Pons (tissue), 1 donor: ENCODE measurements around the gene CHRNA3.
"Not testable (repeated sequence)": the region's sequence is repeated elsewhere in the genome, so short reads cannot be mapped to it uniquely, and the experiment has no call there.

Experiments used
- DNase-seq: peaks from one replicate; pipeline ENCODE4 v3.0.0-alpha.2; 2016; ENCODE audit warnings: low spot score

The CHRNA3 gene

DNA sequence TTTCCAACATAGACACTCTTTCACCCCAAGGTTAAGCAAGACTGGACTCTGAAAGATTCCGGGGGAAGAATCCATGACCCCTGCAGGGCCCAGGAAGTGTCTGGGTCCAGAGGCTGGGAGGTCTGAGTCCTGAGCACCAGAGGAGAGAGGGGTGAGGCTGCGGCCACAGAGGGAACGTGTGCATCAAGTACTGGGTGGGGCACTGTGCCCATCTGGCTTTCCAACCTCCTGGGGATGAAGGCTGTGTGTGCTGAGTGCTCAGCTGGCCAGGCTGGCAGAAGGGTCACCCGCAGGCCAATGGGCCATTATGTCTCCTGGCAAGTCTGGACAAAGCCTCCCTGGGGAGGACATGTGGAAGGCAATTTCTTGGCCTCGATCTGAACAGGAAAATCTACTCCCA, 3.3 kb downstream of the CHRNA3 start:
- no peak for DNase-seq

- DNase-seq = no peak
Measured at GRCh38 chr15:78617076-78617475, 3.7 kb downstream of the CHRNA3 start.

DNA sequence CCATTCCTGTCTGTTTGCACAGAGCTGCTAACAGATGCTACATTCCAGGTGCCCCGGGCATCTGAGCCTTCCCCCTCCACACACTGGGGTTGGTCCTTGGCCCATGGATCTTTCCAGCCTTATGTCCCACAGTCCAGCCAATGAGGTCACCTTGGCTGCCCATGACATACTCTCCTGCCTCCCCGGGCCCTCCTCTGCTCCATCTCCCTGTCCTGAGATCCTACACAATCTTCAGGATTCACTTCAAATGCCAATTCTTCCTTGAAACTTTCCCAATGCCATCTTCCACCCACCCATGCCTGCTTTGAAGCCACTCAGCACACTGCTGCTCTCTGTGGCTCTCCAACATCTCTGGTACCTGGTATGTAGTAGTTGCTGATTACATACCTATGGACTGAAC, 4.3 kb downstream of the CHRNA3 start:
- DNase-seq = no peak

GRCh38 chr15:78615151-78615589, 5.6 kb downstream of the CHRNA3 start:
- no peak for DNase-seq

GRCh38 chr15:78614021-78614420, 6.8 kb downstream of the CHRNA3 start:
- no peak for DNase-seq

- DNase-seq = not testable (repeated sequence)
Measured at GRCh38 chr15:78609551-78609950, 11.2 kb downstream of the CHRNA3 start.

DNA sequence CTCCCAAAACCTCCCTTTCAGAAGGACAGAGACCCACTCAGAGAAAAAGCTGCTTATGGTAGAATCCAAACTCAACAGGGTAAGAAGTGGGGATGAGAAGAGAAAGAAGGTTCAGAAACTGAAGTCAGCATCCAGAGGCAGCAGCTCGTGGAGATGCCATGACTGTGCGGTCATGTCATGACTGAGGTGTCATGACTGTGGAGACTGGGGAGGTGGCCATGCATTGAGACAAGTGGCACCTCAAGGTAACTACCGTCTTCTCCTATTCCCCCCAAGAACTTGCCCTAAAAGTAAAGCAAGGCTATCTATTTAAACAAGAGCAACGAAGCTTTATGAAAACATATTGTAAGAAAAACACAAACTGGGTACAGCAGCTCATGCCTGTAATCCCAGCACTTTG, 15.1 kb downstream of the CHRNA3 start:
- no peak for DNase-seq

DNA sequence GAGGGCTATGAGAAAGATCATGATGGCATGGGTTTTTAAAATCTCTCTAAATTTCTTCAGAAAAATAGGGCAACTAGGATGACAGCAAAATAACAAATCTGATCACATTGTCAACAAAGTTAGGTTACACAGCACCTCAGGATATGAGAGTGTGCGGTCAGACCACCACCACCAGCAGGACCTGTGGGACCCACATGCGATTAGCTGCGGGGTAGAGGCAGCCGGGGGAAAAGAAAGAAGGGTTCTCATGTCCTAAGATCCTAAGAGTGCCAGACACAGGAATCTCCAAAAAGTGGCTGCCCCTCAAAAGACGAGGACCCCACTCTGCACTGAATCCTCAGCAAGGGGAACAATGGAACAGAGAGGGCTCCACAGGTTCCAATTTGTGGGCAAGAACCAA, 15.6 kb downstream of the CHRNA3 start:
- DNase-seq = no peak

DNA sequence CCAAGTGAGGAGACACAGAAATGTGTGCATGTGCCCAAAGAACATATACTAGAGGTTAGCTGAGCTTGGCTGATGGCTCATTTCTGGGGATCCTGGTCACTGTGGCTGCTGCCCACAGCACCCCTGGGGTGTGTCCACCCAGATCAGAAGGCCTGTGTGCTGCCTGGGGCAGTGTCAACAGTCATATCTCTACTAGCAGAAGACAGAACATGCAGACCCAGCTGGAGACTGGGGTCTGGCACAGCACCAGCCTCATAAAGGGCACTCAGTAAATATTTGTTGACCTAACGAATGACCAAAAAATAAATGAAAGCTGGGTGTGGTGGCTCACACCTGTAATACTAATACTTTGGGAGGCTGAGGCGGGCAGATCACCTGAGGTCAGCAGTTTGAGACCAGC, 16.4 kb downstream of the CHRNA3 start:
- no peak for DNase-seq

DNA sequence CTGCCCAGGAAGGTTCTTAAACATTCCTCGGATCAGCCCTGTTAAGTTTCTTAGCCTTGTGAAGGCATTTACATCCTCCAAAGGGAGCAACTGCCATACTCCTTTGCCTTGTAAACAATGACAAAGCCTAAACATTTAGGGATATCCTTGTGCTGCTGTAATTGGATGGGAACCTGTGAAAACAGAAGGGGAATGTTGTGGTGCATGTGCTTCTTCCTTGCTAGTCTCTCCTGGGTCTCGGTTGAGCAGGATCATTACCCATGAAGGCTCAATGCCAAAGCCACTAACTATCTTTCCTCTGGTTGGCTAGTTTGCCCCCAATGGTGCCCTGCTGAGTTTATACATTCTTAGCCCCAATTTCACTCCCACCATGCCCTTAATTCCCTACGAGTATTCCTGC, 17.3 kb downstream of the CHRNA3 start:
- no peak for DNase-seq

GRCh38 chr15:78599189-78599588, 21.6 kb downstream of the CHRNA3 start:
- no peak for DNase-seq

GRCh38 chr15:78598348-78598747, 22.4 kb downstream of the CHRNA3 start:
- DNase-seq = no peak

DNA sequence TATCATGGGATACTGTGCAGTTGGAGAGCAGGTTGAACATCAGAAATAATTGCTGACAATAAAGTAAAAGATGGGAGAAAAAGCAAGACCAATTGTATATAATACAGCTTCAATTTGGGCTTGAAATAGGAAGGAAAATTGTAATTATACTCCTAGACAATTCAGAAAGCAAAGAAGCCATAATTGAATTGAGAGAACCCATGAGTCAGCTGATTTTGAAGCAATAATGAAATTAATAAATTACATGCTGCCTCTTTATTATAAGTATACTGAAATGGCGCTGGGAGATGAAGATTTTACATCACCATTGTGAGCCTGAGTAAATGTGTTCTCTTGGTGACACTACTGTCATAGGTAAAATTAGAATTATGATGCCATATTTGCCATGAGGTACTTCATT, 23.2 kb downstream of the CHRNA3 start:
- no peak for DNase-seq

- DNase-seq = no peak
Measured at GRCh38 chr15:78574944-78575343, 45.9 kb downstream of the CHRNA3 start.

DNA sequence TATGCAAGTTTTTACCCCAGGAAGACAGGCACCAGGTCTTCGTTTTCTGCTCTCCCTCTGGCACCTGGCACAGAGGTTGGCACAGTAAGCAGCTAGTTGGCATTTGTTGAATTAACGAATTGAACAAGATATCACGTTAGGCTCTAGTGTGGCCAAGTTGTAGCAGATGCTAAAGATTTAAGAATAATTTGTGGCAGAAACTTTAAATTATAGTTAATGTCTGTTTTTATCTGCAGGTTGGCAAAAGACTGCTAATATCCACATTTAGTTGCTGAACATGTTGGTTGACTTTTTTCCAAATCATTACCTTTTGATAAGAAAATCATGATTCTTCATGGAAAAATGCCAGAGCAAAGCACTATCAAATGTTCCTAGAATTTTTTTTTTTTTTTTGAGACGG, 47.4 kb downstream of the CHRNA3 start:
- DNase-seq = no peak

DNA sequence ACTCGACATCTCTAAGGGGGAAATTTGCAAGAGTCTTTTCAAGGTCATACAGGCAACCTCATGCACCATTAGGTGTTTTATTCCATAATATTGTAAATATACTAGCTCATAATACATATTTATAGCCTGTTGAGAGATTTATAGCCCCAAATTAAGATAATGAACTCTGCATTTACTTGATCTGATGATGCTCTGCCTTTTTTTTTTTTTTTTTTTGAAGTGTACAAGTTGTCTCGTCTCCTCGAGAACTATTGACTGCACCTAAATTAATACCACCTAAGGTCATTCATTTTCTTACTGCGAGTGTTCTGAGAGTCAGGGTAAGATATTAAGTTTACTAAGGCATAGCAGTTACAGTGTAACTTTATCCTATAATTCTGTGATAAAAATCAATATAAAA, 49.4 kb downstream of the CHRNA3 start:
- no peak for DNase-seq

DNA sequence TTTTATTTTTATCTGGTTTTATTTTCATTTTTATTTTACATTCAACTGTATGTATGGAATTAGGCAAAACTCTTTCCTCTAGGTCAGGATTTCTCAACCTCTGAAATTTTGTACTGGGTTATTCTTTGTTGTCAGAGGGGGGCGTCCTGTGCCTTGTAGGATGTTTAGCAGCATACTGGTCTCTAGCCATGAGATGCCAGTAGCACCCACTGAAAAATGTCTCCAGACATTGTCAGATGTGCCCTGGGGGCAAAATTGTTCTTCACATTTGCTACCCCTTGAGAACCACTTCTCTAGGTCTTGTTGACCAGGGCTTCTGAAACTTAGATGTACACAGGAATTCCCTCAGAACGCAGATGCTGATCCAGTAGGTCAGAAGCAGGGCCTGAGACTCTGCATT, 50.1 kb downstream of the CHRNA3 start:
- no peak for DNase-seq

DNA sequence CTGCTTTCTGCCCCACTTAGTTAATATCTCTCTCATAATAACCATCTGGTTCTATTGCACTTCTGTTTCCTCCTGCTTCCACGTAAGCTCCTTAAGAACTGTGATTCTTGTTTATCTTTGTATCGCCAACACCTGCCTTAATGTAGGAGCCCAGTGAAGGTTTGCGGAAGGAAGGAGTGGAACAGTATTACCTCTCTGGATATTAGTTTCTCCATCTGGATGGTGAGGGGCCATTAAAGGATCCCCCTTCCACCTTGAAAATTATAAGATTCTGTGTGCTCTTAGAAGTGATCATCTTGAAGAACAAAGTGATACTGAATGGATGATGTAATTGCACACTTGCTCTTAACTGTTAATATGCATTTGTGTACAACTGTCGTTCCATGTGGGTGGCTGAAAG, 53.3 kb downstream of the CHRNA3 start:
- no peak for DNase-seq

DNA sequence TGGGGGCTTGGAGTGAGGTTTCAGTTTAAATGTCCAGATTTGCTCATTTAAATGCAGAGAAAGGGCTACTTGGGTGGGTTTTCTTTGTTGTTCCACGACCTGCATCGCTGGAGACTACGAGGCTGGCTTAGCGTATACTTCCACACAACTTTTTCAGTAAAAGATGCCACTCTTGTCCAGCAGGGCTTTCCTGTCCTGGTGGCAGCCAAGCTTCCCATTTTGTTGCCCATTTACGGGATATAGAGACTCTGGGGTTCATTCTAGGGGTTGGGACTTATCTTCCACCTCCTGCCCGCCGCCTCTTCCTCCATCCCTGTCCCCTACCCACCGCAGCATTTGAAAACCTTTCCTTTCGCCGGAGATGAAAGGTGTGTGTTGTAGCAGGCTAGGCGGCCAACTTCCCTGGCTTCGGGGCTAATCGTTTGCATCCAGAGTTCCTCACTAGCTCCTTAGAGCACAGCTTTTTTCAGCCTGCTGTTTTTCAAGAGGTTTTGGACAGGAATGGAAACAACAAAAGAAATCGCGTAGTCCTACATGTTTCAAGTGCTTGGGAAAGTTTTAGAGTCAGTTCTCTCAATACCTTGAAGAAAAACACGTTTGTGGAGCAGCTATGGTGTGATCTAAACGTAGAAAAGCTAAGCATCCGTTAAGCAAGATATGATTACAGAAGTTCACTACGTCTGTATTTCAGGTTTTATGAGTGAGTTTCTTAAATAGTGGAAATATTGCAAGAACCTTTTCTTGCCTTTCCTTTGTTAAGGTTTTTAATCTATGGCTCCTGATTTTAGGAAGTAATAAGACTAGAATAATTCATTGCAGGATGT, 54.6 kb downstream of the CHRNA3 start:
- no peak for DNase-seq

DNA sequence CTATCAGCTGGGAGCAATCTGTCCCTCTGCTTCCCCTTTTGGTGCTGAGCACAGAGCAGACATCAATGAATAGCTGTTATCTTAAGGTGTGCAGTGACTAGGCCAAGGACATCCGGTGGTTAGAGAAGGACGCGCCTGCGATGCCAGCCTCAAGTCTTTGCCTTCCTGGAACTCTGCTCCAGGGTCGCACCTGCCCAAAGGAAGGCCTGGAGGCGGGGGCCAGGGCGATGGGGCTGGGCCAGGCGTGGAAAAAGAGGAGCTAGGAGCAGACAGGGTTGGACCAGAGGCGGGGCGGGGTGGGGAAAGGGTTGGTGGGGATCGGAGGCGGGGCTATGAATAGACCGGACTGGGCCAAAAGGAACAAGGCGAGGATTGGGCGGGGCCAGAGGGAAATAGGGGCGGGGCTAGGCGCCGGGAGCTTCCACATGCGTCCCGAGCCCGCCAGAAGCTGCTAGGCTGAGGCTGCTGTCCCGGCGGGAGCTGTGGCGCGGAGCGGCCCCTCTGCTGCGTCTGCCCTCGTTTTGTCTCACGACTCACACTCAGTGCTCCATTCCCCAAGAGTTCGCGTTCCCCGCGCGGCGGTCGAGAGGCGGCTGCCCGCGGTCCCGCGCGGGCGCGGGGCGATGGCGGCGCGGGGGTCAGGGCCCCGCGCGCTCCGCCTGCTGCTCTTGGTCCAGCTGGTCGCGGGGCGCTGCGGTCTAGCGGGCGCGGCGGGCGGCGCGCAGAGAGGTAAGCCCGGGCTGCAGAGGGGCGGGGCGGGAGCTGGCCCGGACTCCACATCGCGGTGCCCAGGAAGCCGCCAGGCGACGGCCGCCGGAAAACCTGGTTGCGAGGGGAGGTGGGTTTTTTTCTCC, 55.5 kb downstream of the CHRNA3 start, which contains the start of gene CHRNA5:
Gene CHRNA5 (plus strand): TSS at position 424 of the 854 bp plus-strand sequence. CDS start 200 bp downstream, at position 624.
- no peak for DNase-seq

- no peak for DNase-seq
Measured at GRCh38 chr15:78564743-78565096, 56.1 kb downstream of the CHRNA3 start.

GRCh38 chr15:78563092-78563491, 57.7 kb downstream of the CHRNA3 start:
- no peak for DNase-seq

DNA sequence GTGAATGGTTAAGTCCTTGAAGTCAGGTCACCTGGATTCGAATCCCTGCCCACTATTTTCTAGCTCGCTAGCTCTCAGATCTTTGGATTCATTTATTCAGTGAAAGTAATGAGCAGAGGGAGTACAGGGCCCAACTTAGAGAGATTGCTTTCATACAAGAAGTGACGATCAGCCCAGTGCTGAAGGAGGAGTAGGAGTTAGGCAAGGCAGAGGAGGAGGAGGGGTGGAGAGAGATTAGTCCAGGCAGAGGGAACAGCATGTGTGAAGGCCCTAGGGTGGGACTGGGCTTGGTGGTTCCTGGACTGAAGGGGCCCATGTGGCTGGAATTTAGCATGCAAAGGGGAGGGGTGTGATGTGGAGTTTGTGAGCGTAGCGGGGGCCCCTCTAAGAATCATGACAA, 59.3 kb downstream of the CHRNA3 start:
- no peak for DNase-seq
